Measurements from ENCODE around the gene NHSL2.

The NHSL2 gene

DNA sequence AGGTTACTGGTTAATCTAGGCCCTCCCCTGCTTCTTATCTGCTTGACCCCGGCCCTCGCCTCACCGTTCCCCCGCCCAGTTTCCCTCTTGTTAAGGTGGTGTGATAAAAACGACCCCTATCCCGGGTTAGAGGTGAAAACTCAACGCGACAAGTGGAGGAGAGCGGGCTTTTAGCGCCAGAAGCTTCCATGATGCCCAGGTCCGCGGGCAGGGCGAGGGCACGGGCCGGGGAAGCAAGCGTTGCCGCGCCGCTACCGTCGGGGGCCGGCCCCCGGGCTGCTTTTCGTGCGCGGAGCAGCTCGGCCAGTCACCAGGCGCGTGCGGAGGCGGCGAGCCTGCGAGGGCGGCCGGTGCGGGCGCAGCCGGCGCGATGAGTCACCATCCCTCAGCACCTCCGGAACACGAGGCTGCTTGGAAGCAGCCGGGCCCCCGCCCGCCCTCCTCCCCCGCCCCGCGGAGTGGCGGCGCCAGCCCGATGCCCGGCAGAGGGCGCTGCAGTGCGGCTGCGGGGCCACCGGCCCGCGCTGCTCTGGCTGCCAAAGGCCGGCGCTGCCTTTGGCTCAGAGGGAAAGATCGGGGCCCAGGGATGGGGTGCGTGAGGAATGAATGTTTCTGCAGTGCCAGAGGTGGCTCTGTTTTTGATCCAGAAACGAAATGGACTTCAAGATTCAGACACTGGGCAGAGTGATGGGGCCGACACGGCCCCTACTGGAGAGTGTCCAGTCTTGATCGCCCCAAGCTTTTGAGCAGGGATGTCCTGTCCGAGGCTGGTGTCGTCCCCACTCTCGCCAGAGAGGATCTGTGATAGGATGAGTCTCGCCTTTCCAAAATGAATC is 107.8 kb downstream of the NHSL2 start:
- peak; percentile 94 for DNase-seq (ENCODE audit: low spot score)

DNA sequence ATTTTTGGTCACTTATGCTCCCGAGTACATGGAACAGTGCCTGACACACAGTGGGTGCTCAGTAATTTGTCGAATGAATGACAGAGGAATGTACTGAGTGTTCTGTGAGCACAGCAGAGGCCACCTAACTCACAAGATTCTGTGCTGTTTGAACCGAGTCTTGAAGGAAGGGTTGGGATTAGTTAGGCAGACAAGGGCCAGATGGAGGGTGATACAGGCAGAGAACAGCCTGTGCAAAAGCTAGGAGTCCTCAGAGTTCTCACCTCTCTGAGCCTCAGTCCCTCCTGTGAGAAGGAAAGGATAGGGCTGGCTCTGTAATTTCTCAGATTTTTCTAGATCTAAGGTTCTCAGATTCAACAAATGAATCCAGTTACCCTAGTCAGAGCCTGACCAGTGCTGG is 108.8 kb downstream of the NHSL2 start:
- no peak for DNase-seq (ENCODE audit: low spot score)

GRCh38 chrX:72020204-72020603 is 109.6 kb downstream of the NHSL2 start:
- no peak for DNase-seq (ENCODE audit: low spot score)

DNA sequence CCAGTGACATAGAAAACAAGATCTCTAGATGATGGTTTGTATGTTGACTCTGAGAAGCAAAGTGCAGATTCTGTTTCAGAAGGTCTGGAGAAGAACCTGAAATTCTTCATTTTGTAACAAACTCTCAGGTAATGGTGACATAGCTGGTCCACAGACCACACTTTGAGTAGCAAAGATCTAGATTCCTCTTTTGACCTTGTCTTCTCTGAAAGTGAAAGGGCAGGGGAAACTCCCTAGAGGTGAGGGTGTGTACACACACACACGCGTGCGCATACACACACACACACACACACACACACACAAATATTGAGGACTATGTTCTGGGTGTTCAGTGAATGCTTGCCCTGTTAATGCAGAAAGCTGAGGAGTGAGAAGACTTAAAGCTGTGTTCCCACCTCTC is 110.1 kb downstream of the NHSL2 start:
- DNase-seq (ENCODE audit: low spot score): no peak

- DNase-seq (ENCODE audit: low spot score): no peak
These were observed 111.3 kb downstream of the NHSL2 start for GRCh38 chrX:72021975-72022374.

- no peak for DNase-seq (ENCODE audit: low spot score)
These were observed 112.4 kb downstream of the NHSL2 start for GRCh38 chrX:72023071-72023470.

- DNase-seq (ENCODE audit: low spot score): no peak
These were observed 114.7 kb downstream of the NHSL2 start for GRCh38 chrX:72025236-72025770.

- DNase-seq (ENCODE audit: low spot score): peak; percentile 18
These were observed 115.8 kb downstream of the NHSL2 start for GRCh38 chrX:72026341-72027023.

DNA sequence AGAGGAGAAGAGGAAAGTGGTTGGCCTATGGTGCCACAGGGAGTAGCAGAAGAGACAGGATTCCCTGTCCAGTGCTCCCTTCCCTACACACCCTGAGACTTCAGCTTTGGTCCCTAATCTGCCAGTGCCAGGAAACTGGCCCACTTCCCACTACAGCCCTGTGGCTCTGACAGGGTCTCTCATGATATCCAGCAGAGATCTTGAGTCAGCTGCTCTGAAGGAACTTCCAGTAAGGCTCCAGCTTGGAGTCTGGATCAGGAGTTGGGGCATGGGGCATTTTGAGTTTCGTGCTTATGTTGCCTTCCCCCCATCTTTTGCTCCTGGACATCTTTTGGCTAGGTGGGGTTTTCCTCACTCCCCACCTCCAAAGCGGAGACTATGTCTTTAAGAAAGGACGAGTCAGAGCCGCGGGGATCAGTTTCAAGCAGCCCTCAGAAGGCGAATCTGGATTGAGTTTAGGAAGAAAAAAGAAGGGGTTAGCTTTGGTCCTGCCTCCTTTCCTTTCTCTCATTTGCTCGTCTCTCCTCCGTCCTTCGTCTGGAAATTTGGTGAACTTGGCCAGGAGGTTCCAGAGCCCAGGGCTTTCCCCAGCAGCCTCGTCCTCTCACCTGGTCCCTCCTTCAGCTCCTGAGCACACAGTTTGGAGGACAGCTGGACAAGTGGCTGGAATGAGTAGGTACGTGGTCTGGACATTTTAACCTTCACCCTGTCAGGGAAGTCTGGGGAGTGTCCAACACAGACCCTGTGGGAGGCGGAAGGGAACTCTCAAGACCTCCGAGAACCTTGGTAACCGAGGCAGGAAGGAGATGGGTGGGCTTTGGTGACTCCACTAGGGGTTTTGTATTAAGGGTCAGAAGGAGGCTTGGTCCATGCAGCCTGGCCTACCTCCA is 116.6 kb downstream of the NHSL2 start:
- peak; percentile 24 for DNase-seq (ENCODE audit: low spot score)

- DNase-seq (ENCODE audit: low spot score): no peak
These were observed 117.3 kb downstream of the NHSL2 start for GRCh38 chrX:72027914-72028307.

- no peak for DNase-seq (ENCODE audit: low spot score)
These were observed 118.2 kb downstream of the NHSL2 start for GRCh38 chrX:72028701-72029470.

GRCh38 chrX:72029483-72030411 is 119.1 kb downstream of the NHSL2 start:
- DNase-seq (ENCODE audit: low spot score): peak; percentile 66

DNA sequence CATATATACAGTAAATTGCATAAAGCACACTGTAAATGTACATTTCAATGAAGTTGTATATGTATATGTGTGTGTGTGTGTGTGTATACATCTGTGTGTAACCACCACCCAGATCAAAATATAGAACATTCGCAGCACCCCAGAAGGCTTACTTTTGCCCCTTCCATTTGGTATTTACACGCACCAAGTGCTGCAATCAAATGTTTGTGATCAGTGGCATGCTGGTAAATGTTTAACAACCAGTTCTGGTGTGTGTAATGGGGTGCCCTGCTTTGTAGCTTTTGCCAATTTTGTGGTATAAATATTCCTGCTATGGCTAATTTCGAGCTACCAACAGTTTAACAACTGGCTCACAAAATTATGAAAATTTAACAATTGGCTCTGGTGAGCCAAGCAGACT is 119.8 kb downstream of the NHSL2 start:
- no peak for DNase-seq (ENCODE audit: low spot score)

DNA sequence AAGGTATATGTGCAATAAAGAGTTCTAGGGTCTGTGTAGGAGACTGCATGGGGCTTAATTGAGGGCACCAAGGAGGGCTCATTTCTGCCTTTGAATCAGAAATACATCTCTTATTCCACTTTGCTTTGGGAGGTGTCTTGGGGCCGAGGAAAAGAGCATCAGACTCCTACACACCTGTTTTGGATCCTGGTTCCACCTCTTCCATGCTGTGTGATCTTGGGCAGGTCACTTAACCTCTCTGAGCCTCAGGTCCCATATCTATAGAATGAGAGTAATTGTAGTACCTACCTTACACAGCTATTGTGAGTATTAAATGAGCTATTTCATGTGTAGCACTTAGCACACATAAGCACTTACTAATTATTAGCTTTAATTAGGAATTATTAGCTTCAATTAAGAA is 120.5 kb downstream of the NHSL2 start:
- DNase-seq (ENCODE audit: low spot score): no peak

GRCh38 chrX:72031634-72032033 is 121.0 kb downstream of the NHSL2 start:
- DNase-seq (ENCODE audit: low spot score): no peak

DNA sequence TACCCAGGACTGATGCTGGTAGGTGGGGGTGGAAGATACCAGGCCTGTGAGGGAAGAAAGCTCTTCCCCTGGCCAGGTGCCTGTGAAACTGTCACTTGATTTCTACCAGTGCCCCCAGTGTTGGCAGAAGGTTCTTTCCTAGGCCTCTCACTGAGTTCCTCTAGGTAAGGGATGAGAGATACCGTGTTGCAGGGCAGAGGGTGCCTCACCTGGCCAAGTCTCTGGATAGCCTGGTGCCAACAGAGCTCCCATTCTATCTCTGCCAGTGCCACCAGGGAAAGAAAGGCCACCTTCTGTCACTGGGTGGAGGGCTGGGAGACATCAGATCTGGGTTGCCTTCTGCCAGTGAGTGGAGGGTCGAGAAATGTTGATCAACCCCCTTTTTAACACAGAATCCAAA is 127.0 kb downstream of the NHSL2 start:
- DNase-seq (ENCODE audit: low spot score): no peak

- no peak for DNase-seq (ENCODE audit: low spot score)
These were observed 127.4 kb downstream of the NHSL2 start for GRCh38 chrX:72038016-72038415.

- no peak for DNase-seq (ENCODE audit: low spot score)
These were observed 128.2 kb downstream of the NHSL2 start for GRCh38 chrX:72038868-72039267.

GRCh38 chrX:72040506-72040905 is 129.9 kb downstream of the NHSL2 start:
- no peak for DNase-seq (ENCODE audit: low spot score)

- DNase-seq (ENCODE audit: low spot score): no peak
These were observed 130.5 kb downstream of the NHSL2 start for GRCh38 chrX:72041176-72041575.
